ENCODE measurements around the gene SP100.
"Not testable (repeated sequence)": the region's sequence is repeated elsewhere in the genome, so short reads cannot be mapped to it uniquely, and the experiment has no call there.

Gene SP100

GRCh38 chr2:230419181-230419580 lies 3.2 kb downstream of the SP100 start:
- DNase-seq (ENCODE audit: low spot score): no peak

DNA sequence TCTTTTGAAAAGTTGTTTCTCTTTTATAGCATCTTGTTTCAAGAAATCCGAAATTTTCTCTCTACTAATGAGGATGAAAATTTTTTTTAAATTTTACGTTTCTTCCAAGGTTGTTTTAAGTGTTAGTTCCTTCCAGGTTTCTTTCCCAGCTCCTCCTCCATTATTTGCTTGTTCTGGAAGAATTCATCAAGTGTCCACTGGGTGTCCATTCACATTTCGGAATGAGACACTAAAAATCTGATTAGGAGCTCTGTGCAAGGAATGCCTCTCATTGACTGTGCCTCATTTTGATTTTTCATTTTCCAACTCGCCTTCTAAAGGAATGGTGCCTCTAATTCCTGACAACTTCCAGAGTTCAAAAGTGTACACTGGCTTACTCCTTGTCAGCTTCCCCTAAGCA lies 6.1 kb downstream of the SP100 start:
- no peak for DNase-seq (ENCODE audit: low spot score)

DNA sequence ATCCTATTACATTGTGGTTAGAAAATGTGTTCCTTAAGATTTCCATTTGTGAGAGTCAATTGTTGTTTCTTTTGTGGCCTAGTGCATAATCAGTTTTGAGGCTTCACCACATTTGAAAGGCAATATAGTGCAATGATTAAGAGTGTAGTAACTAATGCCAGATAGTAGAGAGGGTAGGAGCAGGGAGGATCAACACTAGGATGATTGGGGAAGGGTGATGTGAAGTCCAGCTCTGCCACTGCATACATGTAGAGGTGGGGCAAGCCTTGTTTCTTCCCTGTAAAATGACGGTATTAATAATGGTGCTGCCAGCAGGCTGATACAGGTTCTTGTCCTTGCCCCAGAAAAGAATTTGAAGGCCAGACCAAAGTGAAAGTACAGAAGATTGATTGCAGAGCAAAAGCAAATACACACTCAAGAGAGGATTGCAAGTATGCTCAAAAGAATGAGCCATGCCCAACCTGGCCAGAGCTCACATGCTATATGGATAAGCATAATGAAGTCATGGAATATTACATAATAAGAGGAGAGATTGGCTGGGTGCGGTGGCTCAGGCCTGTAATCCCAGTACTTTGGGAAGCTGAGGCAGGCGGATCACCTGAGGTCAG lies 8.0 kb downstream of the SP100 start:
- DNase-seq (ENCODE audit: low spot score): no peak

DNA sequence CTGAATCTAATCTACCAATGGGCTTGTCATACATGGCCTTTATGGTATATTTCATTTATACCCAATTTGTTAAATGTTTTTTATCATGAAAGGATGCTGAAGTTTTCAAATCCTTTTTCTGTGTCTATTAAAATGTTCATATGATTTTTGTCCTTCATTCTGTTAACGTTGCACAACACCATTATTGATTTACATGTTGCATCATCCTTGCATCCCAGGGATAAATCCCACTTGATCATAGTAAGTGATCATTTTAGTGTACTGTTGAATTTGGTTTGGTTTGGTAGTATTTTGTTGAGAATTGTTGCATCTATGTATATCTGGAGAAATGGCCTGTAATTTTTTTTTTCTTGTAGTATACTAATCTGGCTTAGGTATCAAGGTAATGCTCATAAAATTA lies 9.4 kb downstream of the SP100 start:
- DNase-seq (ENCODE audit: low spot score): no peak

GRCh38 chr2:230429513-230429912 lies 13.5 kb downstream of the SP100 start:
- DNase-seq (ENCODE audit: low spot score): no peak

DNA sequence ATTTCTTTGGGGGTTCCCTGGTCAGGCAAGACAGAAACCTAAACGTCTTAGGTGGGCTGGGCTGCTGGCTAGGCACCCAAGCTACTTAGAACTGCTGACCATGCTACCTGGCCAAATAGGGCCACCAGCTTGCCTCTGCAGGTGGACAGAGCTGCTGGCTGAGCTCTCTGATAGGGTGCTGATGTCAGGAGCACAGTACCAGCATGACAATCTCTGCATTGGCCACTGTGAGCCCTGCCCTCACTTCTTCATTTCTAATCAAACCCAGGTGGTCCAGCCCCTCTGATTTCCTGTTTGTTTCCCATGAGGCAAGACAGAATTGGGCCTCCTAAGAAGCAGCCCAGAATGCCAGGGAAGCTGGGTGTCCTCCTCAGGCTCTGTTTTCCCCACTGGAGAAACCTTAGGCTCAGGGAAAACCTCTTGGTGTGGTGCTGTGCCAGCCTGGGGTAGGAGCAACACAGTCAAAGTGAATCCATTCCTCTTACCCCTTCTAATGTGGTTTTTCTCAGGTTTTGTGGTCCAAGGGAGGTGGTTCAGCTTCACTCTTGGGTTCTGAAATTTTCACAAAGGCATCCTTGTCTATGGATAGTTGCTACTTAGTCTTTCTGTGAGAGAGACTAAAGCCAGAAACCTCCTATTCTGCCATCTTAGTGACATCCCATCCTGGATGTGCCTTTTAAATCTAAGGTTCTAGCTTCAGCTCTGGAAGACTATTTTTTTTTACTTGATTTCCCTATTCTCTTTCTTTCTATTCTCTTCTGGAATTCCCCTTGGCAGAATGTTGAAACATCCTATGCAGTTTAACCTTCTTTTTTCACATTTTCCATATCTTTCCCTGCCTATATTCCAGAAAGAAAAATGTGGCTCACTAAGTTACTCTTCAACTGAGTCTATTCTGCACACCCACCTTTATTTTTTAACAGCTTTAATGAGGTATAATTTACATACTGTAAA lies 15.2 kb downstream of the SP100 start:
- no peak for DNase-seq (ENCODE audit: low spot score)

GRCh38 chr2:230434677-230435324 lies 18.8 kb downstream of the SP100 start:
- DNase-seq (ENCODE audit: low spot score): no peak

GRCh38 chr2:230435431-230435830 lies 19.4 kb downstream of the SP100 start:
- no peak for DNase-seq (ENCODE audit: low spot score)

GRCh38 chr2:230439121-230439520 lies 23.1 kb downstream of the SP100 start:
- not testable (repeated sequence) for DNase-seq (ENCODE audit: low spot score)

DNA sequence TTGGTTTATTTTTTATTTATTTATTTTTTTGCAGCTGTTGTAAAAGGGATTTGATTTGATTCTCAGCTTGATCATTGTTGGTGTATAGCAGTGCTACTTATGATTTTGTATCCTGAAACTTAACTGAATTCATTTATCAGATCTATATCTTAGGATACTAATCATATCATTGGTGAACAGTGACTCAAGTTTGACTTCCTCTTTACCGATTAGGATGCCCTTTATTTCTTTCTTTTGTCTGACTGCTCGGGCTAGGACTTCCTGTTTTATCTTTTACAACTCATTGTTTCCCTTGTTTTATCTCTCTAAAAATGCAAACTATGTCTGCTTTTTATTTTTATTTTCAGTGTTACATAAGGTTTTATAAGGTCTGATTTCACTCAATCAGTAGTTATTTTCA lies 23.6 kb downstream of the SP100 start:
- DNase-seq (ENCODE audit: low spot score): no peak

DNA sequence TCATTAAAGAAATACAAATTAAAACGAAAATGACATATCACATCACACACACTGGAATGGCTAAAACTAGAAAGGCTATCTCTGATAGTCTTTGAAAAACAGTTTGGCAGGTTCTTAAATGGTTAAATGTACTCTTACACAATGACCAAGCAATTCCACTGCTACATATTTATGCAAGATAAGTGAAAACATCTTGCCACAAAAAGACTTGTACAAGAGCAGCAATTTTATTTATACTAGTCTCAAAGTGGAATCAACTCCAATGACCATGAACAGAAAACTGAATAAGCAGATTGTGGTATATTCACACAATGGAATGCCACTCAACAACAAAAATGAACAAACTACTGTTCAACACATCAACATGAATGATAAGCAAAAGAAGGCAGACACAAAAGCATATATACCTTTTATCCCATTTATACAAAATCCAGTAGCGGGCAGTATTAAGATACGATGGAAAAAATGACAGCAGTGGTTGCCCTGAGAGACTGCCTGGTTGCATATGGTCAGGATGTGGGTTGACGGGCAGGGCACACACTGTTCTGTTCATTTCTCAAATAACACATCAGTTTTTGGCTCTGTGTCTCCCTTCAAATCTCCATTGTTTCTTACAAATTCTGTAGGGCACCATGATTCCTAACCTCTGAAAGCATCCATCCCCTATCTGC lies 25.4 kb downstream of the SP100 start:
- no peak for DNase-seq (ENCODE audit: low spot score)

GRCh38 chr2:230443541-230443940 lies 27.5 kb downstream of the SP100 start:
- DNase-seq (ENCODE audit: low spot score): no peak

GRCh38 chr2:230444832-230445231 lies 28.8 kb downstream of the SP100 start:
- DNase-seq (ENCODE audit: low spot score): no peak

GRCh38 chr2:230447036-230447435 lies 31.0 kb downstream of the SP100 start:
- DNase-seq (ENCODE audit: low spot score): no peak

- no peak for DNase-seq (ENCODE audit: low spot score)
These were observed 31.8 kb downstream of the SP100 start for GRCh38 chr2:230447455-230448451.

DNA sequence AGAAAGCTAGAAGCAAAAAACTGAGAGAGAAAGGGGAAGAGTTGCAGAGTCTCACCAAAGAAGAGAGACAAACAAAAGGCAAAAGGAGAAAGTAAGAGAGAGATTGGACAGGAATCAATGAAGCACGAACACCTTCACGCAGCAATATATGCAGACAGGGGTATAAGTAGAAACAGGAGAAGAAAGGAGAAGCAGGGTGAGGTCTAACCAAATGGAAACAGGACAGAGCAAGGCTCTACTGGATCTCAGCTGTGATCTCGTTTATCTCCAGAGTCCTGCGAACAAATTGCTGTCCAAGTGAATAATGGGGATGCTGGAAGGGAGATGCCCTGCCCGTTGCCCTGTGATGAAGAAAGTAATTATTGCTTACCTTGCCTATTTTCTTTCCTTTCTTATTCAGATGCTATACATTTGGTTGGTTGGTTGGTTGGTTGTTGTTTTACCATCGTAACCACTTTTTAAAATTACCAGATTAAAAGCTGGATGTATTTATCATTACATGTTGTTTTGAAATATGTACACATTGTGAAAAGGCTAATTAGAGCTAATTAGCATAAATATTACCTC lies 34.0 kb downstream of the SP100 start:
- DNase-seq (ENCODE audit: low spot score): no peak

DNA sequence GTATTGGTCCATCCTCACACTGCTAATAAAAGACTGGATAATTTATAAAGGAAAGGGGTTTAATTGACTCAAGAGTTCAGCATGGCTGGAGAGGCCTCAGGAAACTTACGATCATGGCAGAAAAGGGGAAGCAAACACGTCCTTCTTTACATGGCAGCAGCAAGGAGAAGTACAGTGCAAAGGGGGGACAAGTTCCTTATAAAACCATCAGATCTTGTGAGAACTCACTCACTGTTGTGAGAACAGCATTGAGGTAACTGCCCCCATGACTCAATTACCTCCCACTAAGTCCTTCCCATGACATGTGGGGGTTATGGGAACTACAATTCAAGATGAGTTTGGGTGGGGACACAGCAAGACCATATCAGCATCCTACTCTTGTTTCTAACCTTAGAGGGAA lies 37.0 kb downstream of the SP100 start:
- no peak for DNase-seq (ENCODE audit: low spot score)

- DNase-seq (ENCODE audit: low spot score): no peak
These were observed 39.1 kb downstream of the SP100 start for GRCh38 chr2:230455005-230455684.

DNA sequence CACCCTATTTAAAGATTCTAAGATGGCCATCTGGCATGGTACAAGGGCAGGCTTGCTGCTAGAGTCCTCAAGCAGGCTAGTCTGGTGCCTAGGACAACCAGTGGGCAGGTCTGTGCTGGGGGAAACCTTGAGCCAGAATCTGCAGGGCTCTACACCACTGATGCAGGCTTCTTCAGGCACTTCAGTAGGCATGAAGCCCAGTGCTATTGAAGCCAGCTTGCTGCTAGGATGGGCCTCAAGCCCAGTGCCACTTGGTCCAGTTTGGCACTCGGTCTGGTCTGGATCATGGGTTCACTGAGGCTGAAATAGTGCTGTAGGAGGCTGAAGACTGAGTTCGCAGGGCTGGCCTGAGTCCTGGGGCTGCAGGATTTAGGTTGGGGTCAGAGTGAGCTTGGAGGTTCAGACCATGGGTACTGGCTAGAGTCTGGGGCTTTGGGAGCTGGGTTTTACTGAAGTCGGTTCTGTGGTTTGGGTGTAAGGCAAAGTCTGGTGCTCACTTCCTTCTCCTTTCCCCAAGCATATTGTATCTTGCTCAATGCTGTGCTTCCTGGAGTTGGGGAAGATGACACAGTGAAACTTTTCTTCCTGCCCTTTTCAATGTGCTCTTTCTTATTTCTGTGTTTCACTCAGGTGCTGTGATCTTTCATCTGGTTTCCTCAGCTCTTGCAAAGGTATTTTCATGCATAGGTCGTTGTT lies 41.2 kb downstream of the SP100 start:
- no peak for DNase-seq (ENCODE audit: low spot score)

- DNase-seq (ENCODE audit: low spot score): no peak
These were observed 41.8 kb downstream of the SP100 start for GRCh38 chr2:230457793-230458192.
